ENCODE measurements around the gene AP1AR.
"Not testable (repeated sequence)": the region's sequence is repeated elsewhere in the genome, so short reads cannot be mapped to it uniquely, and the experiment has no call there.

AP1AR gene

GRCh38 chr4:112279025-112279881 lies 47.7 kb downstream of the AP1AR start:
- DNase-seq = no peak

GRCh38 chr4:112279882-112280315 lies 48.3 kb downstream of the AP1AR start:
- no peak for DNase-seq

DNA sequence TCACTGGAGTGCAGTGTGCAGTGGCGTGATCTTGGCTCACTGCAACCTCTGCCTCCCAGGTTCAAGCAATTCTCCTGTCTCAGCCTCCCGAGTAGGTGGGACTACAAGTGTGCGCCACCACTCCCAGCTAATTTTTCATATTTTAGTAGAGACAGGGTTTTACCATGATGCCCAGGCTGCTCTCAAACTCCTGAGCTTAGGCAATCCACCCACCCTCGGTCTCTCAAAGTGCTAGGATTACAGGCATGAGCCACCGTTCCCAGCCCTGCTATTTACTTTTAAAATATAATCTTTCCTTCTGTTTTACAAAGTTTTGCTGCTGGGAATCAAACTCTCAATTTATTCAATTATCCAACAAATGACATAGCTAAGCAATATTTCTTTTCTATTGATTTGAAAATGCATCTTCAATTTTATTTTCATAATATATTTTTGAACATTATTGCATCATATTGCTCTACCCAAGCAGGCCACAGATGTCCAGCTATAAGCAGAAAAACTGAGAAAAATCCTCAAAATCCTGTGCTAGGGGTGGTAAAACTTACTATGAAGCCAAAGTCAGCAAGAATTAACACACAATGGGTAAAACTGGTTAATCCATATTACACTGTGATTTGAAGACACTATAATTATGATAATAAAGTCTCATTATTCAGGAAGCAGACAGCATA lies 48.9 kb downstream of the AP1AR start:
- DNase-seq = no peak

DNA sequence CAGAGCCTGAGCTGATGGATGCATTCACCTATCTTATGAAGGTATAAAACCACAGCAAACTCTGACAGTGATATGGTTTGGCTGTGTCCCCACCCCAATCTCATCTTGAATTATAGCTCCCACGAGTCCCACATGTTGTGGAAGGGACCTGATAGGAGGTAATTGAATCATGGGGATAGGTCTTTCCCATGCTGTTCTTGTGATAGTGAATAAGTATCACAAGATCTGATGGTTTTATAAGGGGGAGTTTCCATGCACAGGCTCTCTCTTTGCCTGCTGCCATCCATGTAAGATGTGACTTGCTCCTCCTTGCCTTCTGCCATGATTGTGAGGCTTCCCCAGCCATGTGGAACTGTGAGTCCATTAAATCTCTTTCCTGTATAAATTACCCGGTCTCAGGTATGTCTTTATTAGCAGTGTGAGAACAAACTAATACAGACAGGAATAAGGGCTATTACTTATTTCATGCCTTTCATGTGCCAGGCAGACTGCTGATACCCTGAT lies 50.4 kb downstream of the AP1AR start:
- DNase-seq = not testable (repeated sequence)

DNA sequence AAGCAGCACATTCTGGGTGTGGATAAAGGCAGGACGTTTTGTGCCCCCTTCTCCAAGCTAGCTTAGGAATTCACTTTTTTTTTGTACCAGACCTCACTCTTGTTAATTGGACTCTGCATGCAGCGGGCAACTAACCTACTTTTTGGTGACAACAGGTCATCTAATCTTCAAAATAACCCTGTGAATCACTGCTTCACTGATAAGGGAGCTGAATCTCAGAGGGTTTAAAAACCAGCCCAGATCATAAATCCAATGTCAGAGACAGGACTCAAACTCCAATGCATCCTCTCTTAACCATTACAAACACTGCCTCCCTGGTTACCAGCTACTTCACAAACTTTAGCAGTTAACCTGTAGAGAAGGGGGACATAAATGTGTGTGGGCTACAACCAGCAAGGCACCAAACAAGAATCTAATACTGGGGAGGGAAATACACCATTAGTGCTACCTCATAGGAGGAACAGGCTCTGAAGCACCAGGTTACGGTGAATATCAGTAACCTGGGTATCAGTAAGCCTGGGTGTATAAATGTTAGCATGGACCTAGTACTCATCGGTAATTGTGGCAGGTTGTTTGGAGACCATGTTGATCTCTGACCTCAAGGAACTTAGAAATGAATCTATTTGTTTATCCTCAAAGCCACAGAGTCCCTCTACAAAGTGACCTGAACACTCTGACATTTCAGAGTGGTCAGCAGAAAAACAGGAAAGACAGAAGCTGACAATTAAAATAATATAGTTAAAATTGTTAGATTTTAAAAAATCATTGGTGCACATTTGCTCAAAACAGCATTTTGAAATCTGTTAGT lies 51.5 kb downstream of the AP1AR start:
- no peak for DNase-seq

GRCh38 chr4:112284166-112284565 lies 52.6 kb downstream of the AP1AR start:
- no peak for DNase-seq

- DNase-seq = no peak
These were observed 53.2 kb downstream of the AP1AR start for GRCh38 chr4:112284662-112285411.

DNA sequence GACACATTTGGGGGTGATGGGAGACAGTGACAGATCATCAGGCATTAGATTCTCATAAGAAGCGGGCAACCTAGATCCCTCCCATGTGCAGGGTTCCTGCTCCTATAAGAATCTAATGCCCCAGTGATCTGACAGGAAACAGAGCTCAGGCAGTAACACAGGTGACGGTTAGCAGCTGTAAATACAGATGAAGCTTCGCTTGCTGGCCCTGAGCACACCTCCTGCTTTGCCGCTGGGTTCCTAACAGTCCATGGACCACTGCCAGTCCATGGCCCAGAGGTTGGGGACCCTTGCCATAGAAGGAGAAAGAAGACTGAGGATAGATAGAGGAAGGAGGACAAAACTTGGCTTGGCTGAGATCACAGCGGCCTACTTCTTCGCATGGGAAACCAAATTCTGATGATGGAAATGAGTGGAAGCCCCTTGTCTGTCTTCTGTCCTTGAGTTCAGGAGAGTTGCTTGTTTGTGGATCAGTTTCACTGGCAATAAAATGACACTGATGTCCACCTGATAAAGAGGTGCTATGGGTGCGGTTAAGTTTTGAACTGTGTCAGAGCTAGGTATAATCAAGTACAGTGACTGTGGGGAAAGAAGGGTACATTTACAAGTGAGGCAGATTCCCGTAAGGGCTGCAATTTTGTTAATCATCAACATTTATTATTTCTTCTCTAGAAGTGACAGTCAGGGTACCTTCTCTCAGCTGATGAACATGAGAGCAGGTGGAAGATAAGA lies 55.8 kb downstream of the AP1AR start:
- DNase-seq = no peak

- DNase-seq = no peak
These were observed 56.9 kb downstream of the AP1AR start for GRCh38 chr4:112288455-112288854.

- DNase-seq = no peak
These were observed 58.0 kb downstream of the AP1AR start for GRCh38 chr4:112289407-112290253.

DNA sequence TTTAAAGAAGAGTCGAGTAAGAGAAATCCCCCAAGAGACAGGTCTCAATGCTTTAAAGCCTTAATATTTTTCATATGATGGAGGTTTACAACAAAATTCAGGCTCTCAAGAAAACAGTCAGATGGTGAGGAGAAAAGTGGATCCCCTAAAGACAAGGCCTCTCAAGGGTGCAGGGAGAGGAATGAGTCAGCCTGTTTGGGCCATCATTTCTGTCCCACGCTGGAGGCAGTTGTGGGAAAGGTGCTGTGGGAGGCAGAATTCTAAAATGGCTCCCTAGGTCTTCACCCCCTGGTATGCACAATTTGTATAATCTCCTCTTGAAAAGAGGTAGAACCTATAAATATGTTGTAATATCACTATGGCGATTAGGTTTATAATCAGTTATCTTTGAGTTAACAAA lies 58.8 kb downstream of the AP1AR start:
- DNase-seq = no peak

GRCh38 chr4:112296949-112297880 lies 65.6 kb downstream of the AP1AR start, which contains the start of gene ALPK1:
Gene ALPK1 (plus strand): TSS chr4:112297369.
- DNase-seq = no peak

GRCh38 chr4:112299721-112300120 lies 68.1 kb downstream of the AP1AR start:
- no peak for DNase-seq

DNA sequence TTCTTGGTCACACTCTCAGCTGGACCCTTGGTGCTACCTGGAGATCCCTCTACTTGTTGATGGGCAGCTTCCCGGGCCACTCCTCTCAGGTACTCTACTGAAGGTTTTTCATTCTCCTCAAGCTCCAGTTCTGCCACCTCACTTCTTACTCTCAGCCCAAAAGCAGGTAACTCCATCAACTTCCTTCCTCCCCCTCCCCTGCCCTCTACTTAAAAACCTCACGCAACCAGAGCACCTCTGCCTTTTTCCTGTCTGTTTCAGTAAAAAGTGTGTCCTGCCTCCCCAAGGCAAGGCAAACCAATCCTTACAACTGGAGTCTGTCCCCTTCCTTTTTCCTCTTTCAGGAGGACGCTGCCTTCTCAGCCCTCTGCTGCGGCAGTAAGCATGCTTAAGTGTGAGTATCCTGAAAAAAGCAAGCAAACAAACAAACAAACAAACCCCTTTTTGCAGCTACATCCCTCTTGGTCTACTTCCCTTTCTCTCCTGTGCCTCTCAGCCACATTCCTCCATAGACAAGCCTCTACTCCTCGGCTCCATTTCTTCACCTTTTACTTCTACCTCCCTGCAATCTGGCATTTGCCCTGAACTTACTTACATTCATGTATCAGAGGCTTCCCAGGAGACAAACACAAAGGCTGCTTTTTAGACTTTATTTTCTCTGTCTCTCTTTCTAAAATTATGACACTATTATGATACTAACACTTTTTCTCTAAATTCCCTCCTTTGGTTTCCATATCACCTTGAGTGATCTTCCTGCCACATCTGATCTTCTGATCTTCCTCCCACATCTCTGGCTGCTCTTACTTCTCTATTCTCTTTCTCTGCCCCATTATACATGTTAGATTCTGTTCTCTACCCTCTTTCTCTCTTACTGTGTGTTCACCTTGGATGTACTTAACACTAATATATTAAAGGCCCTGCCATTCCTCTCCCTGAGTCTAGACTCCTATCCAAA lies 71.0 kb downstream of the AP1AR start:
- no peak for DNase-seq

GRCh38 chr4:112305477-112305876 lies 73.9 kb downstream of the AP1AR start:
- not testable (repeated sequence) for DNase-seq

GRCh38 chr4:112309263-112309791 lies 77.7 kb downstream of the AP1AR start:
- DNase-seq = peak; percentile 68

DNA sequence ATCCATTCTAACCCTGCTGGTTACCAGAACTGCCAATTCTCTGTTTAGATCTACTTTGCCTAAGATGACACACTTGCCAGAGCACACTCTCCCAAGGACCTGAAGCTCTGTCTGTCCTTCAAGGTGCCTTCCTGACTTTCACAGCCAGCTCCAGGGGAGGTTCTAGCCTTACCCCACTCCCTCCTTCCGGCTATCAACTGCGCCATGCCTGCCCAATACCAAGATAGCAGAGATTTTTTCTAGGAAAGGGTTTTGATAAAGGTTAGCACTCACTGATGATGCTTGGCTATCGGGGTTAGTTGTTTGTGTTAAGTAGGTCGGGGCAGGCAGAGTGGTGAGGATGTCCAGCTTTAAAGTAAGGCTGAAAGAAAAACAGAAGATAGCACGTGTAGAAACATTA lies 79.9 kb downstream of the AP1AR start:
- no peak for DNase-seq
